ENCODE data around the gene SENP3. TPM values are rescaled to one million over a fixed set of nuclear protein-coding genes. Genes with fewer than 3 reads are reported as not detected.

The SENP3 gene
- polyA plus RNA-seq (ENCODE audit: low read depth in 6 of 6) = 10 to 100 TPM; 16.0 to 21.9 (median 18.2) TPM

GRCh38 chr17:7561589-7562207 lies at the start of gene SENP3:
TSS of gene SENP3 (plus strand) at chr17:7561919. CDS start at chr17:7563077, 1,158 bp downstream.
- ATAC-seq (ENCODE audit: low read depth in 2 of 2) (peak; percentile 75 to 77), DNase-seq (peak; percentile 93)
- no peaks in the 10 kb centered on the region for H3K9me3 Mint-ChIP-seq

GRCh38 chr17:7512105-7512504 lies 49.6 kb upstream of the SENP3 start:
- Mint-ChIP-seq H3K9me3 (no peaks in the 10 kb centered on the region), H3K4me3 (no peak overlapping the region), H3K36me3 (peaks cover 13 to 33% of the 10 kb centered on the region in 2 donors), H3K27me3 (no peaks in the 10 kb centered on the region), H3K4me1 (no peaks in the 10 kb centered on the region), H3K27ac (peak overlapping the region in 1 of 6 donors; percentile 39)
- ATAC-seq (ENCODE audit: low read depth in 2 of 2) (no peak), DNase-seq (no peak)

More at GRCh38 chr17:7561589-7562207, at the start of gene SENP3:
- peak within 1 kb of the TSS; percentile 95 to 99 (median 99) for H3K27ac Mint-ChIP-seq
- peak within 1 kb of the TSS; percentile 90 to 98 (median 96) for H3K4me3 Mint-ChIP-seq
- H3K36me3 Mint-ChIP-seq = no peaks in the 10 kb centered on the region
- no peaks in the 10 kb centered on the region for H3K27me3 Mint-ChIP-seq
- peaks cover 49 to 54% (median 54%) of the 10 kb centered on the region in 3 donors for H3K4me1 Mint-ChIP-seq

- Mint-ChIP-seq H3K27me3 (no peaks in the 10 kb centered on the region), H3K9me3 (no peaks in the 10 kb centered on the region), H3K36me3 (peaks cover 13 to 33% of the 10 kb centered on the region in 2 donors), H3K4me1 (no peaks in the 10 kb centered on the region), H3K4me3 (no peak overlapping the region), H3K27ac (peak overlapping the region in 2 of 6 donors; percentile 39 to 67)
- DNase-seq = no peak
- ATAC-seq (ENCODE audit: low read depth in 2 of 2) = no peak
Measured at GRCh38 chr17:7512824-7513540, 48.7 kb upstream of the SENP3 start.

- H3K36me3 Mint-ChIP-seq = peaks cover 13 to 33% of the 10 kb centered on the region in 2 donors
- no peaks in the 10 kb centered on the region for H3K9me3 Mint-ChIP-seq
- ATAC-seq (ENCODE audit: low read depth in 2 of 2) (no peak), DNase-seq (no peak)
- no peaks in the 10 kb centered on the region for H3K4me1 Mint-ChIP-seq
- no peaks in the 10 kb centered on the region for H3K27me3 Mint-ChIP-seq
- H3K27ac Mint-ChIP-seq = peak overlapping the region in 2 of 6 donors; percentile 39 to 78
- H3K4me3 Mint-ChIP-seq = no peak overlapping the region
Measured at GRCh38 chr17:7513850-7514419, 47.8 kb upstream of the SENP3 start.

- Mint-ChIP-seq H3K4me1 (no peaks in the 10 kb centered on the region), H3K9me3 (no peaks in the 10 kb centered on the region), H3K27ac (peak overlapping the region in 4 of 6 donors; percentile 18 to 74 (median 58)), H3K4me3 (no peak overlapping the region), H3K36me3 (peaks cover 8 to 26% of the 10 kb centered on the region in 2 donors), H3K27me3 (no peaks in the 10 kb centered on the region)
- no peak for ATAC-seq (ENCODE audit: low read depth in 2 of 2)
- DNase-seq = no peak
Measured at GRCh38 chr17:7515911-7516610, 45.7 kb upstream of the SENP3 start.

- H3K36me3 Mint-ChIP-seq = no peaks in the 10 kb centered on the region
- no peaks in the 10 kb centered on the region for H3K27me3 Mint-ChIP-seq
- peaks cover 2 to 7% (median 5%) of the 10 kb centered on the region in 3 donors for H3K4me1 Mint-ChIP-seq
- H3K4me3 Mint-ChIP-seq = peak overlapping the region in 2 of 8 donors; percentile 8 to 45
- ATAC-seq (ENCODE audit: low read depth in 2 of 2) (peak; percentile 46 to 64), DNase-seq (peak; percentile 27)
- peak overlapping the region in 2 of 6 donors; percentile 53 to 58 for H3K27ac Mint-ChIP-seq
- peaks cover 0 to 12% (median 2%) of the 10 kb centered on the region in 7 donors for H3K9me3 Mint-ChIP-seq
Measured at GRCh38 chr17:7523033-7523432, 38.7 kb upstream of the SENP3 start.

- ATAC-seq (ENCODE audit: low read depth in 2 of 2) (no peak), DNase-seq (no peak)
- H3K4me1 Mint-ChIP-seq = no peaks in the 10 kb centered on the region
- peaks cover 0 to 33% (median 20%) of the 10 kb centered on the region in 7 donors for H3K9me3 Mint-ChIP-seq
- no peak overlapping the region for H3K4me3 Mint-ChIP-seq
- no peaks in the 10 kb centered on the region for H3K27me3 Mint-ChIP-seq
- no peak overlapping the region for H3K27ac Mint-ChIP-seq
- peaks cover 0 to 8% of the 10 kb centered on the region in 2 donors for H3K36me3 Mint-ChIP-seq
Measured at GRCh38 chr17:7528842-7529241, 32.9 kb upstream of the SENP3 start.

- no peak for DNase-seq
Measured at GRCh38 chr17:7530023-7530900, 31.5 kb upstream of the SENP3 start.

GRCh38 chr17:7538050-7538449 lies 23.7 kb upstream of the SENP3 start:
- DNase-seq (no peak), ATAC-seq (ENCODE audit: low read depth in 2 of 2) (no peak)
- Mint-ChIP-seq H3K36me3 (no peaks in the 10 kb centered on the region), H3K4me3 (no peak overlapping the region), H3K9me3 (peaks cover 0 to 3% (median 0%) of the 10 kb centered on the region in 7 donors), H3K27ac (no peak overlapping the region), H3K4me1 (peaks cover 0 to 2% (median 0%) of the 10 kb centered on the region in 3 donors), H3K27me3 (peaks cover 0 to 7% (median 3%) of the 10 kb centered on the region in 3 donors)

More at GRCh38 chr17:7530023-7530900, 31.5 kb upstream of the SENP3 start:
- Mint-ChIP-seq H3K4me1 (no peaks in the 10 kb centered on the region), H3K4me3 (no peak overlapping the region), H3K9me3 (peaks cover 0 to 33% (median 22%) of the 10 kb centered on the region in 7 donors), H3K27me3 (peaks cover 0 to 3% (median 0%) of the 10 kb centered on the region in 3 donors), H3K27ac (no peak overlapping the region), H3K36me3 (peaks cover 0 to 8% of the 10 kb centered on the region in 2 donors)
- no peak for ATAC-seq (ENCODE audit: low read depth in 2 of 2)

- H3K4me1 Mint-ChIP-seq = peaks cover 0 to 2% (median 0%) of the 10 kb centered on the region in 3 donors
- no peak for ATAC-seq (ENCODE audit: low read depth in 2 of 2)
Measured at GRCh38 chr17:7538891-7539545, 22.7 kb upstream of the SENP3 start.

GRCh38 chr17:7541074-7541621 lies 20.6 kb upstream of the SENP3 start:
- H3K36me3 Mint-ChIP-seq = no peaks in the 10 kb centered on the region
- peaks cover 0 to 3% (median 0%) of the 10 kb centered on the region in 7 donors for H3K9me3 Mint-ChIP-seq
- no peak overlapping the region for H3K27ac Mint-ChIP-seq
- H3K4me3 Mint-ChIP-seq = no peak overlapping the region
- H3K27me3 Mint-ChIP-seq = peaks cover 0 to 7% (median 0%) of the 10 kb centered on the region in 3 donors
- peaks cover 0 to 2% (median 0%) of the 10 kb centered on the region in 3 donors for H3K4me1 Mint-ChIP-seq
- DNase-seq (no peak), ATAC-seq (ENCODE audit: low read depth in 2 of 2) (no peak)

More at GRCh38 chr17:7538891-7539545, 22.7 kb upstream of the SENP3 start:
- Mint-ChIP-seq H3K27ac (no peak overlapping the region), H3K4me3 (no peak overlapping the region), H3K27me3 (peaks cover 0 to 7% (median 3%) of the 10 kb centered on the region in 3 donors), H3K36me3 (no peaks in the 10 kb centered on the region), H3K9me3 (peaks cover 0 to 3% (median 0%) of the 10 kb centered on the region in 7 donors)
- DNase-seq = no peak

- DNase-seq = no peak
- Mint-ChIP-seq H3K27ac (no peak overlapping the region), H3K27me3 (peaks cover 0 to 7% (median 0%) of the 10 kb centered on the region in 3 donors), H3K4me1 (peaks cover 15 to 25% (median 21%) of the 10 kb centered on the region in 3 donors), H3K36me3 (no peaks in the 10 kb centered on the region), H3K4me3 (peak overlapping the region in 1 of 8 donors; percentile 27), H3K9me3 (no peaks in the 10 kb centered on the region)
- no peak for ATAC-seq (ENCODE audit: low read depth in 2 of 2)
Measured at GRCh38 chr17:7544911-7545310, 16.8 kb upstream of the SENP3 start.

Data from naive B cell (primary cell).